Fibroblast of lung (primary cell): ENCODE data around the gene COG8. TPM values are rescaled to one million over a fixed set of nuclear protein-coding genes. Genes with fewer than 3 reads are reported as not detected.
A peak's percentile ranks its signal among the peaks of the same experiment; 100 is the strongest.

Experiments
- DNase-seq, 2 donors: peaks; one replicate each; pipeline versions ENCODE4 v3.0.0 to v3.0.0-alpha.2; 2010; ENCODE audit warnings: low read depth in 2 of 2
- H2AFZ ChIP-seq: 2 replicates; pipeline ENCODE4 v1.5.1; 2012; ENCODE audit warnings: low read length, control low read depth, inconsistent platforms
- H3K27ac ChIP-seq: 2 replicates; pipeline ENCODE4 v1.5.1; 2011; ENCODE audit warnings: low read length, control low read depth; ENCODE audit not compliant: insufficient read depth
- H3K27me3 ChIP-seq: 2 replicates; pipeline ENCODE4 v1.5.1; 2011; ENCODE audit warnings: mild to moderate bottlenecking, low read length; ENCODE audit not compliant: control insufficient read depth, insufficient read depth
- H3K36me3 ChIP-seq: 2 replicates; pipeline ENCODE4 v1.5.1; 2011; ENCODE audit warnings: low read length; ENCODE audit not compliant: control insufficient read depth, insufficient read depth
- H3K4me1 ChIP-seq: 2 replicates; pipeline ENCODE4 v1.5.1; 2011; ENCODE audit warnings: low read length; ENCODE audit not compliant: control insufficient read depth, insufficient read depth; ENCODE audit errors: extremely low read depth
- H3K4me2 ChIP-seq: 2 replicates; pipeline ENCODE4 v1.5.1; 2011; ENCODE audit warnings: low read length, control low read depth; ENCODE audit not compliant: insufficient read depth; ENCODE audit errors: extremely low read depth
- H3K4me3 ChIP-seq, 4 experiments: fragments of 200-600 bp in 1 of 4; sonication (generic) in 1 of 4; replicated peaks in 1 of 4; 2 replicates each; pipeline ENCODE4 v1.5.1; 2011 to 2016; ENCODE audit warnings: low read length in 4 of 4, low read depth in 3 of 4, mild to moderate bottlenecking in 3 of 4, control low read depth in 2 of 4, inconsistent platforms in 1 of 4, mixed read lengths in 1 of 4; ENCODE audit not compliant: insufficient read depth in 1 of 4; ENCODE audit errors: control extremely low read depth in 1 of 4
- H3K79me2 ChIP-seq: 2 replicates; pipeline ENCODE4 v1.5.1; 2012; ENCODE audit warnings: mild to moderate bottlenecking, low read length, inconsistent platforms; ENCODE audit not compliant: control insufficient read depth, insufficient read depth
- H3K9ac ChIP-seq: 2 replicates; pipeline ENCODE4 v1.5.1; 2011; ENCODE audit warnings: mild to moderate bottlenecking, low read length, control low read depth; ENCODE audit not compliant: insufficient read depth
- H3K9me3 ChIP-seq: 2 replicates; pipeline ENCODE4 v1.5.1; 2012; ENCODE audit warnings: low read depth, low read length; ENCODE audit not compliant: control insufficient read depth, insufficient read depth
- H4K20me1 ChIP-seq: 2 replicates; pipeline ENCODE4 v1.5.1; 2011; ENCODE audit warnings: low read length; ENCODE audit not compliant: control insufficient read depth, insufficient read depth; ENCODE audit errors: extremely low read depth
- CTCF ChIP-seq, 2 donors: IDR thresholded peaks in 1 of 2; conservative IDR thresholded peaks in 1 of 2; 1 replicate in 1 of 2; 2 replicates in 1 of 2; pipeline ENCODE4 v1.5.1; 2011 to 2012; ENCODE audit warnings: low read length in 2 of 2, control low read depth in 1 of 2, inconsistent platforms in 1 of 2, low read depth in 1 of 2, mild to moderate bottlenecking in 1 of 2
- EZH2 ChIP-seq: IDR thresholded peaks from 2 replicates; pipeline ENCODE4 v1.5.1; 2012; ENCODE audit warnings: low read length, control low read depth, mild to moderate bottlenecking; ENCODE audit errors: missing control alignments
- polyA plus RNA-seq, 2 donors: library from polyadenylated mRNA; depleted of rRNA in 1 of 2; stranded (reverse) in 1 of 2; unstranded in 1 of 2; fragments of >200 nt; gene quantifications; 2 replicates each; pipeline ENCODE4 v1.2.1, GENCODE V29; 2011 to 2012; ENCODE audit warnings: missing spikeins in 1 of 2
- total RNA-seq: library from RNA; depleted of rRNA; stranded (reverse); fragments of >200 nt; gene quantifications from 2 replicates; pipeline ENCODE4 v1.2.1, GENCODE V29; 2014

Gene COG8
- total and polyA plus RNA-seq, 2 donors (not counting 1 experiment from before 2014, with no cell fraction given): 20.0 to 29.2 TPM

- Histone ChIP-seq H3K27ac (peak overlapping the region; percentile 57), H3K4me2 (peak overlapping the region; percentile 94), H4K20me1 (no peaks in the 10 kb centered on the region)
These were observed 10.5 kb downstream of the COG8 start for GRCh38 chr16:69328854-69329316.

GRCh38 chr16:69327585-69328310 is 11.6 kb downstream of the COG8 start:
- no peak overlapping the region for H3K27ac ChIP-seq

More at GRCh38 chr16:69328854-69329316, 10.5 kb downstream of the COG8 start:
- DNase-seq: peak; percentile 38 to 44
- H3K79me2 ChIP-seq: peaks cover 47% of the 10 kb centered on the region
- H3K4me3 ChIP-seq: peak overlapping the region; percentile 58 to 78 (median 76)
- no peaks in the 10 kb centered on the region for H3K9me3 ChIP-seq
- peaks cover 13% of the 10 kb centered on the region for H3K36me3 ChIP-seq
- no peak overlapping the region for H2AFZ ChIP-seq
- peaks cover 9% of the 10 kb centered on the region for H3K4me1 ChIP-seq
- TF ChIP-seq EZH2: no peak
- TF ChIP-seq CTCF (conservative IDR thresholded peaks at IDR 0.05 in 1 of 2, IDR thresholded peaks at IDR 0.05 in 1 of 2; ENCODE audit: low read depth in 1 of 2, low read length in 2 of 2): no peak
- no peak overlapping the region for H3K9ac ChIP-seq
- no peaks in the 10 kb centered on the region for H3K27me3 ChIP-seq

More at GRCh38 chr16:69327585-69328310, 11.6 kb downstream of the COG8 start:
- H4K20me1 ChIP-seq: no peaks in the 10 kb centered on the region
- no peaks in the 10 kb centered on the region for H3K27me3 ChIP-seq
- peaks cover 19% of the 10 kb centered on the region for H3K36me3 ChIP-seq
- no peaks in the 10 kb centered on the region for H3K9me3 ChIP-seq
- H3K4me1 ChIP-seq: peaks cover 9% of the 10 kb centered on the region
- peaks cover 53% of the 10 kb centered on the region for H3K79me2 ChIP-seq
- no peak overlapping the region for H3K9ac ChIP-seq
- no peak for TF ChIP-seq EZH2
- TF ChIP-seq CTCF (conservative IDR thresholded peaks at IDR 0.05 in 1 of 2, IDR thresholded peaks at IDR 0.05 in 1 of 2; ENCODE audit: low read depth in 1 of 2, low read length in 2 of 2): no peak
- H3K4me2 ChIP-seq: peak overlapping the region; percentile 94
- no peak for DNase-seq
- no peak overlapping the region for H2AFZ ChIP-seq
- no peak overlapping the region for H3K4me3 ChIP-seq
